Neural progenitor cell (in vitro differentiated cells): ENCODE results near the gene RTKN2. TPM values are rescaled to one million over a fixed set of nuclear protein-coding genes. Genes with fewer than 3 reads are reported as not detected.
A peak's percentile ranks its signal among the peaks of the same experiment; 100 is the strongest.

ENCODE experiments used
- DNase-seq: peaks from one replicate; pipeline ENCODE4 v3.0.0-alpha.2; 2016; ENCODE audit warnings: low spot score
- H2AFZ ChIP-seq: fragments of 200-600 bp; sonication (generic); replicated peaks from 2 replicates; pipeline ENCODE4 v1.6.1; 2016; ENCODE audit warnings: antibody characterized with exemption
- H3F3A ChIP-seq: fragments of 200-600 bp; sonication (generic); 2 replicates; pipeline ENCODE4 v1.6.1; 2016; ENCODE audit warnings: antibody characterized with exemption, low read depth
- H3K27ac ChIP-seq: fragments of 200-600 bp; sonication (generic); 2 replicates; pipeline ENCODE4 v1.5.1; 2016; ENCODE audit warnings: mild to moderate bottlenecking
- H3K27me3 ChIP-seq: fragments of 200-600 bp; sonication (generic); 2 replicates; pipeline ENCODE4 v1.6.1; 2016; ENCODE audit warnings: mild to moderate bottlenecking, moderate library complexity
- H3K36me3 ChIP-seq: fragments of 200-600 bp; sonication (generic); 2 replicates; pipeline ENCODE4 v1.5.1; 2016
- H3K4me1 ChIP-seq: fragments of 200-600 bp; sonication (generic); 2 replicates; pipeline ENCODE4 v1.6.1; 2016; ENCODE audit warnings: mixed run types
- H3K4me2 ChIP-seq: fragments of 200-600 bp; sonication (generic); 2 replicates; pipeline ENCODE4 v1.6.1; 2016
- H3K4me3 ChIP-seq: fragments of 200-600 bp; sonication (generic); 2 replicates; pipeline ENCODE4 v1.5.1; 2016
- H3K79me2 ChIP-seq: fragments of 200-600 bp; sonication (generic); 2 replicates; pipeline ENCODE4 v1.6.1; 2016; ENCODE audit warnings: low read depth
- H3K9ac ChIP-seq: fragments of 200-600 bp; sonication (generic); 2 replicates; pipeline ENCODE4 v1.6.1; 2016
- H3K9me3 ChIP-seq: fragments of 200-600 bp; sonication (generic); 2 replicates; pipeline ENCODE4 v1.5.1; 2016; ENCODE audit warnings: low read depth
- H4K20me1 ChIP-seq: fragments of 200-600 bp; sonication (generic); 2 replicates; pipeline ENCODE4 v1.6.1; 2016; ENCODE audit warnings: low read depth
- H3K27ac Mint-ChIP-seq: 3 replicates; pipeline ENCODE4 v1.8.0; 2021; ENCODE audit warnings: mixed read lengths
- H3K27me3 Mint-ChIP-seq: 2 replicates; pipeline ENCODE4 v1.8.0; 2022; ENCODE audit warnings: low read depth, mild to moderate bottlenecking, inconsistent platforms, moderate library complexity, mixed read lengths; ENCODE audit not compliant: insufficient read depth
- H3K36me3 Mint-ChIP-seq: 3 replicates; pipeline ENCODE4 v1.8.0; 2021; ENCODE audit warnings: mixed read lengths
- H3K4me1 Mint-ChIP-seq: 3 replicates; pipeline ENCODE4 v1.8.0; 2021; ENCODE audit warnings: mixed read lengths
- H3K4me3 Mint-ChIP-seq: 3 replicates; pipeline ENCODE4 v1.8.0; 2021; ENCODE audit warnings: mild to moderate bottlenecking, moderate library complexity, mixed read lengths
- H3K9me3 Mint-ChIP-seq: 3 replicates; pipeline ENCODE4 v1.8.0; 2020; ENCODE audit warnings: mixed read lengths
- CTCF ChIP-seq: fragments of 200-600 bp; sonication (generic); IDR thresholded peaks from 2 replicates; pipeline ENCODE4 v1.5.1; 2017; ENCODE audit warnings: antibody characterized with exemption, mild to moderate bottlenecking
- EZH2 ChIP-seq: fragments of 200-600 bp; sonication (generic); IDR thresholded peaks from 2 replicates; pipeline ENCODE4 v1.6.1; 2017; ENCODE audit warnings: antibody characterized with exemption, mild to moderate bottlenecking, moderate library complexity
- EZH2phosphoT487 ChIP-seq: fragments of 200-600 bp; sonication (generic); IDR thresholded peaks from 2 replicates; pipeline ENCODE4 v1.6.1; 2017; ENCODE audit warnings: antibody characterized with exemption
- total RNA-seq: library from RNA; depleted of rRNA; stranded (reverse); fragments of >200 nt; gene quantifications from 2 replicates; pipeline ENCODE4 v1.2.3, GENCODE V29; 2015; ENCODE audit warnings: low replicate concordance

RTKN2 gene
- total RNA-seq, 1 donor from 2014 or later = 65.9 TPM

GRCh38 chr10:62214364-62214874 is 54.2 kb downstream of the RTKN2 start:
- Histone ChIP-seq H3K9me3 (no peaks in the 10 kb centered on the region), H3K27ac (no peak overlapping the region), H3K79me2 (no peaks in the 10 kb centered on the region), H3K4me1 (no peaks in the 10 kb centered on the region), H3K36me3 (no peaks in the 10 kb centered on the region), H3F3A (no peaks in the 10 kb centered on the region), H2AFZ (no peak overlapping the region), H3K4me3 (no peak overlapping the region), H3K9ac (no peak overlapping the region), H4K20me1 (no peaks in the 10 kb centered on the region), H3K27me3 (no peaks in the 10 kb centered on the region), H3K4me2 (no peak overlapping the region)
- no peaks in the 10 kb centered on the region for H3K9me3 Mint-ChIP-seq
- peaks cover 16% of the 10 kb centered on the region for H3K36me3 Mint-ChIP-seq
- H3K4me3 Mint-ChIP-seq = no peak overlapping the region
- no peak for DNase-seq
- H3K4me1 Mint-ChIP-seq = no peaks in the 10 kb centered on the region
- no peaks in the 10 kb centered on the region for H3K27me3 Mint-ChIP-seq
- H3K27ac Mint-ChIP-seq = no peak overlapping the region
- TF ChIP-seq EZH2 (no peak), CTCF (no peak), EZH2phosphoT487 (no peak)

- H3K9ac ChIP-seq = no peak overlapping the region
- no peak overlapping the region for H3K27ac ChIP-seq
- Mint-ChIP-seq H3K4me1 (no peaks in the 10 kb centered on the region), H3K9me3 (no peaks in the 10 kb centered on the region), H3K4me3 (no peak overlapping the region), H3K27me3 (no peaks in the 10 kb centered on the region), H3K27ac (no peak overlapping the region), H3K36me3 (peaks cover 7% of the 10 kb centered on the region)
- H3K27me3 ChIP-seq = no peaks in the 10 kb centered on the region
- DNase-seq = no peak
- H2AFZ ChIP-seq = no peak overlapping the region
- TF ChIP-seq CTCF = no peak
- TF ChIP-seq EZH2 = no peak
- no peak for TF ChIP-seq EZH2phosphoT487
- H4K20me1 ChIP-seq = no peaks in the 10 kb centered on the region
- H3K36me3 ChIP-seq = no peaks in the 10 kb centered on the region
- no peak overlapping the region for H3K4me3 ChIP-seq
- no peak overlapping the region for H3K4me2 ChIP-seq
- no peaks in the 10 kb centered on the region for H3K79me2 ChIP-seq
- H3F3A ChIP-seq = no peaks in the 10 kb centered on the region
- H3K4me1 ChIP-seq = no peaks in the 10 kb centered on the region
- H3K9me3 ChIP-seq = no peaks in the 10 kb centered on the region
Observed at GRCh38 chr10:62205750-62206399, 62.8 kb downstream of the RTKN2 start.

- Histone ChIP-seq H3K27ac (no peak overlapping the region), H3K27me3 (no peaks in the 10 kb centered on the region), H2AFZ (no peak overlapping the region), H3K9ac (no peak overlapping the region), H3K36me3 (peaks cover 9% of the 10 kb centered on the region), H3K4me3 (no peak overlapping the region), H3K9me3 (no peaks in the 10 kb centered on the region), H3K4me2 (no peak overlapping the region), H3K79me2 (no peaks in the 10 kb centered on the region), H3K4me1 (no peaks in the 10 kb centered on the region), H4K20me1 (no peaks in the 10 kb centered on the region), H3F3A (no peaks in the 10 kb centered on the region)
- DNase-seq = no peak
- TF ChIP-seq EZH2 = no peak
- no peak for TF ChIP-seq CTCF
- no peak for TF ChIP-seq EZH2phosphoT487
- Mint-ChIP-seq H3K27ac (peak overlapping the region; percentile 2), H3K27me3 (no peaks in the 10 kb centered on the region), H3K4me1 (peaks cover 11% of the 10 kb centered on the region), H3K36me3 (peaks cover 7% of the 10 kb centered on the region), H3K4me3 (no peak overlapping the region), H3K9me3 (no peaks in the 10 kb centered on the region)
Observed at GRCh38 chr10:62199584-62199983, 69.1 kb downstream of the RTKN2 start.
